ENCODE measurements around the gene NLRP11.

NLRP11 gene

GRCh38 chr19:55858401-55858800 is 26.6 kb upstream of the NLRP11 start:
- H3K4me3 ChIP-seq (ENCODE audit: low read depth, low read length): no peak overlapping the region
- TF ChIP-seq CTCF (IDR thresholded peaks at IDR 0.05; ENCODE audit: low read depth, low read length, missing control alignments): no peak
- DNase-seq (ENCODE audit: low read depth): no peak
- in situ Hi-C loops (cut with HindIII; ENCODE audit: low sequenced_read_pairs): no loop called here

GRCh38 chr19:55857974-55858373 is 26.2 kb upstream of the NLRP11 start:
- in situ Hi-C loops (cut with HindIII; ENCODE audit: low sequenced_read_pairs): no loop called here
- H3K4me3 ChIP-seq (ENCODE audit: low read depth, low read length): no peak overlapping the region
- DNase-seq (ENCODE audit: low read depth): no peak
- no peak for TF ChIP-seq CTCF (IDR thresholded peaks at IDR 0.05; ENCODE audit: low read depth, low read length, missing control alignments)

GRCh38 chr19:55857149-55857548 is 25.4 kb upstream of the NLRP11 start:
- in situ Hi-C loops (cut with HindIII; ENCODE audit: low sequenced_read_pairs): no loop called here
- TF ChIP-seq CTCF (IDR thresholded peaks at IDR 0.05; ENCODE audit: low read depth, low read length, missing control alignments): no peak
- no peak for DNase-seq (ENCODE audit: low read depth)
- no peak overlapping the region for H3K4me3 ChIP-seq (ENCODE audit: low read depth, low read length)

DNA sequence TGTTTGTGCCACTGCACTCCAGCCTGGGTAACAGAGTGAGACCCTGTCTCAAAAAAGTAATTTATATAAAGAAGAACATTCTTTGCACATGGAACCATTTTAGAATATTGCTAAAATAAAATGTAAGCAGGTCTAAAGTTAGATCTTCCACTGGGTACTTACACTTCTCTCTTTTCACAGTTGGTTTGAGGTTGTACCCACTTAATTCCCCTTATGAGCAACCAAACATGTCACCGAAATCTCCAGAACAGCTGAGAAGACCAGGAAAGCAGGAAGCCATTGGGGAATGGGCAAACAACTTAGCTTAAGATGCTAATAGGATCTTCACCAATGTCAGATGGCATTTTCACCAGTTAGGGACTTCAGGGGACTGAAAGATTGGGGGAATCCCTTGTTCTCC is 23.4 kb upstream of the NLRP11 start:
- no peak for DNase-seq (ENCODE audit: low read depth)
- TF ChIP-seq CTCF (IDR thresholded peaks at IDR 0.05; ENCODE audit: low read depth, low read length, missing control alignments): no peak
- H3K4me3 ChIP-seq (ENCODE audit: low read depth, low read length): no peak overlapping the region
- in situ Hi-C loops (cut with HindIII; ENCODE audit: low sequenced_read_pairs): no loop called here

- no peak for TF ChIP-seq CTCF (IDR thresholded peaks at IDR 0.05; ENCODE audit: low read depth, low read length, missing control alignments)
- DNase-seq (ENCODE audit: low read depth): no peak
- H3K4me3 ChIP-seq (ENCODE audit: low read depth, low read length): no peak overlapping the region
- in situ Hi-C loops (cut with HindIII; ENCODE audit: low sequenced_read_pairs): no loop called here
Observed at GRCh38 chr19:55838906-55839305, 7.1 kb upstream of the NLRP11 start.

DNA sequence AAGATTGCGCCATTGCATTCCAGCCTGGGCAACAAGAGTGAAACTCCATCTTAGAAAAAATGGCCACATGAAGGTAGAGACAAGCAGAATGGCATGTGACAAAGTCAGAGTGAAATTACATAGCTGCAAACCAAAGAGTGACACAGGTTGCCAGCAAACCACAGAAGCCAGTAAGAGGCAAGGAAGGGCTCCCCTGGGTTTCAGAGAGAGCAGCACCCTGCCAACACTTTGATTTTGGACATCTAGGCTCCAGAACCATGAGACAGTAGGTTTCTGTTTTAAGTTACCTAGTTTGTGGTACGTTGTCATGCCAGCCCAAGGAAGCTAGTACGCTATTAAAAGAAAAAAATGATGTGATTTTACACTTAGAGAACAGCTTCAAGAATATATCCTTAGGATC is 6.5 kb upstream of the NLRP11 start:
- in situ Hi-C loops (cut with HindIII; ENCODE audit: low sequenced_read_pairs): no loop called here
- TF ChIP-seq CTCF (IDR thresholded peaks at IDR 0.05; ENCODE audit: low read depth, low read length, missing control alignments): no peak
- H3K4me3 ChIP-seq (ENCODE audit: low read depth, low read length): no peak overlapping the region
- DNase-seq (ENCODE audit: low read depth): no peak

- no peak within 1 kb of the TSS for H3K4me3 ChIP-seq (ENCODE audit: low read depth, low read length)
- no peak for TF ChIP-seq CTCF (IDR thresholded peaks at IDR 0.05; ENCODE audit: low read depth, low read length, missing control alignments)
- in situ Hi-C loops (cut with HindIII; ENCODE audit: low sequenced_read_pairs): no loop called here
- no peak for DNase-seq (ENCODE audit: low read depth)
Observed at GRCh38 chr19:55836340-55836739, 4.5 kb upstream of the NLRP11 start, which contains the start of gene NLRP4. Gene NLRP4, plus strand, starts transcription at chr19:55836540. Its CDS starts 15,541 bp downstream, at chr19:55852081.
